Measurements from ENCODE around the gene B3GNT8.
"Not testable (repeated sequence)": the region's sequence is repeated elsewhere in the genome, so short reads cannot be mapped to it uniquely, and the experiment has no call there.

The B3GNT8 gene

GRCh38 chr19:41442473-41443355 is 15.5 kb upstream of the B3GNT8 start, which contains the start of gene ERICH4:
TSS of gene ERICH4 (plus strand) at chr19:41443156. CDS start at chr19:41443170, 14 bp downstream.
- H3K27me3 Mint-ChIP-seq, result peaks cover 7% of the 10 kb centered on the region
- H3K9me3 Mint-ChIP-seq, result no peaks in the 10 kb centered on the region
- H3K4me1 Mint-ChIP-seq, result peaks cover 5% of the 10 kb centered on the region
- H3K27ac Mint-ChIP-seq, result peak within 1 kb of the TSS in 1 of 2 donors; percentile 6
- DNase-seq (no peak), ATAC-seq (no peak)
- H3K4me3 Mint-ChIP-seq, result no peak within 1 kb of the TSS

GRCh38 chr19:41441321-41441945 is 14.3 kb upstream of the B3GNT8 start:
- DNase-seq (no peak), ATAC-seq (no peak)
- Mint-ChIP-seq H3K4me1 (peaks cover 5% of the 10 kb centered on the region), H3K27me3 (peaks cover 4% of the 10 kb centered on the region), H3K4me3 (no peak overlapping the region), H3K9me3 (no peaks in the 10 kb centered on the region), H3K27ac (no peak overlapping the region)

- no peaks in the 10 kb centered on the region for H3K9me3 Mint-ChIP-seq
- ATAC-seq, result peak; percentile 98
- peak; percentile 92 to 94 for DNase-seq
- no peaks in the 10 kb centered on the region for H3K27me3 Mint-ChIP-seq
- peaks cover 5% of the 10 kb centered on the region for H3K4me1 Mint-ChIP-seq
- peak within 1 kb of the TSS in 1 of 2 donors; percentile 78 for H3K27ac Mint-ChIP-seq
- no peak within 1 kb of the TSS for H3K4me3 Mint-ChIP-seq
These were observed 12.5 kb upstream of the B3GNT8 start, which contains the start of gene DMAC2 for GRCh38 chr19:41439441-41440222. TSS of gene DMAC2 (minus strand) at chr19:41439912. CDS start at chr19:41439899, 13 bp downstream.

- H3K4me3 Mint-ChIP-seq, result peak overlapping the region; percentile 24 to 25
- DNase-seq (no peak), ATAC-seq (no peak)
- H3K27ac Mint-ChIP-seq, result peak overlapping the region in 1 of 2 donors; percentile 36
- H3K9me3 Mint-ChIP-seq, result no peaks in the 10 kb centered on the region
- no peaks in the 10 kb centered on the region for H3K27me3 Mint-ChIP-seq
- H3K4me1 Mint-ChIP-seq, result peaks cover 5% of the 10 kb centered on the region
These were observed 10.9 kb upstream of the B3GNT8 start for GRCh38 chr19:41437944-41438574.

- Mint-ChIP-seq H3K9me3 (no peaks in the 10 kb centered on the region), H3K4me1 (peaks cover 5% of the 10 kb centered on the region), H3K27ac (no peak overlapping the region), H3K4me3 (no peak overlapping the region), H3K27me3 (no peaks in the 10 kb centered on the region)
- ATAC-seq (no peak), DNase-seq (no peak)
These were observed 9.4 kb upstream of the B3GNT8 start for GRCh38 chr19:41436674-41436951.

- Mint-ChIP-seq H3K27me3 (no peaks in the 10 kb centered on the region), H3K9me3 (no peaks in the 10 kb centered on the region), H3K4me3 (no peak overlapping the region), H3K4me1 (peaks cover 10% of the 10 kb centered on the region), H3K27ac (no peak overlapping the region)
- ATAC-seq (no peak), DNase-seq (no peak)
These were observed 8.9 kb upstream of the B3GNT8 start for GRCh38 chr19:41435936-41436673.

GRCh38 chr19:41435376-41435775 is 8.2 kb upstream of the B3GNT8 start:
- not testable (repeated sequence) for H3K4me3 Mint-ChIP-seq, DNase-seq, H3K9me3 Mint-ChIP-seq, H3K27ac Mint-ChIP-seq, ATAC-seq, H3K27me3 Mint-ChIP-seq
- H3K4me1 Mint-ChIP-seq, result peaks cover 11% of the 10 kb centered on the region

GRCh38 chr19:41434450-41434849 is 7.3 kb upstream of the B3GNT8 start:
- ATAC-seq, result no peak
- DNase-seq, result no peak
- Mint-ChIP-seq H3K27me3 (no peaks in the 10 kb centered on the region), H3K4me3 (no peak overlapping the region), H3K4me1 (peaks cover 6% of the 10 kb centered on the region), H3K27ac (peak overlapping the region in 1 of 2 donors; percentile 27), H3K9me3 (no peaks in the 10 kb centered on the region)

- no peaks in the 10 kb centered on the region for H3K27me3 Mint-ChIP-seq
- peaks cover 18% of the 10 kb centered on the region for H3K4me1 Mint-ChIP-seq
- H3K4me3 Mint-ChIP-seq, result no peak overlapping the region
- H3K9me3 Mint-ChIP-seq, result no peaks in the 10 kb centered on the region
- DNase-seq (no peak), ATAC-seq (no peak)
- H3K27ac Mint-ChIP-seq, result peak overlapping the region in 1 of 2 donors; percentile 64
These were observed 6.0 kb upstream of the B3GNT8 start for GRCh38 chr19:41433171-41433570.

GRCh38 chr19:41431426-41432386 is 4.5 kb upstream of the B3GNT8 start:
- no peak overlapping the region for H3K4me3 Mint-ChIP-seq
- no peak for ATAC-seq
- no peaks in the 10 kb centered on the region for H3K9me3 Mint-ChIP-seq
- peaks cover 32% of the 10 kb centered on the region for H3K4me1 Mint-ChIP-seq
- peak overlapping the region in 1 of 2 donors; percentile 13 for H3K27ac Mint-ChIP-seq
- DNase-seq, result no peak
- H3K27me3 Mint-ChIP-seq, result no peaks in the 10 kb centered on the region

GRCh38 chr19:41430922-41431321 is 3.7 kb upstream of the B3GNT8 start:
- no peak overlapping the region for H3K27ac Mint-ChIP-seq
- H3K4me3 Mint-ChIP-seq, result no peak overlapping the region
- peaks cover 37% of the 10 kb centered on the region for H3K4me1 Mint-ChIP-seq
- no peaks in the 10 kb centered on the region for H3K27me3 Mint-ChIP-seq
- ATAC-seq (no peak), DNase-seq (no peak)
- no peaks in the 10 kb centered on the region for H3K9me3 Mint-ChIP-seq

GRCh38 chr19:41428481-41428859 is 1.3 kb upstream of the B3GNT8 start:
- no peak for DNase-seq
- Mint-ChIP-seq H3K4me3 (peak overlapping the region; percentile 27 to 45), H3K27me3 (no peaks in the 10 kb centered on the region), H3K9me3 (no peaks in the 10 kb centered on the region), H3K4me1 (peaks cover 37% of the 10 kb centered on the region), H3K27ac (peak overlapping the region; percentile 1 to 88)
- no peak for ATAC-seq

GRCh38 chr19:41427647-41428480 is 690 bp upstream of the B3GNT8 start:
- DNase-seq (peak in 1 of 2 donors; percentile 32), ATAC-seq (peak; percentile 47)
- Mint-ChIP-seq H3K9me3 (no peaks in the 10 kb centered on the region), H3K27ac (peak overlapping the region; percentile 88 to 98), H3K4me3 (peak overlapping the region; percentile 76 to 83), H3K27me3 (no peaks in the 10 kb centered on the region), H3K4me1 (peaks cover 37% of the 10 kb centered on the region)

Measured in stimulated activated naive CD8-positive, alpha-beta T cell treated with anti-CD3 and anti-CD28 coated beads, Interleukin-15, amount 100 ng/mL, for 72 hours (primary cell).